GM12864 (cell line): ENCODE results near the gene MLLT3.

ENCODE experiments used
- DNase-seq: peaks from one replicate; pipeline ENCODE4 v3.0.0-alpha.2; 2011; ENCODE audit warnings: low read depth
- H3K4me3 ChIP-seq: 2 replicates; pipeline ENCODE4 v1.5.1; 2011; ENCODE audit warnings: mild to moderate bottlenecking, low read depth, low read length, control low read depth
- CTCF ChIP-seq: IDR thresholded peaks from 2 replicates; pipeline ENCODE4 v1.5.1; 2011; ENCODE audit warnings: low read depth, mild to moderate bottlenecking, moderate library complexity, low read length, control low read depth, inconsistent platforms; ENCODE audit errors: missing control alignments

The MLLT3 gene

GRCh38 chr9:20630241-20630943, 8.1 kb upstream of the MLLT3 start:
- no peak overlapping the region for H3K4me3 ChIP-seq
- no peak for DNase-seq
- TF ChIP-seq CTCF, result no peak

- no peak for TF ChIP-seq CTCF
- peak overlapping the region; percentile 78; the same call in 1 of the 2 replicates for H3K4me3 ChIP-seq
- DNase-seq, result no peak
Measured at GRCh38 chr9:20625003-20625349, 2.7 kb upstream of the MLLT3 start.

GRCh38 chr9:20624201-20625002, 2.1 kb upstream of the MLLT3 start:
- DNase-seq, result peak; percentile 63
- TF ChIP-seq CTCF, result peak; percentile 71
- peak overlapping the region; percentile 78 for H3K4me3 ChIP-seq

- H3K4me3 ChIP-seq, result peak overlapping the region; percentile 78
- no peak for TF ChIP-seq CTCF
- no peak for DNase-seq
Measured at GRCh38 chr9:20623748-20624124, 1.4 kb upstream of the MLLT3 start.

GRCh38 chr9:20623021-20623747, 885 bp upstream of the MLLT3 start:
- no peak for DNase-seq

More at GRCh38 chr9:20623021-20623747, 885 bp upstream of the MLLT3 start:
- H3K4me3 ChIP-seq, result peak overlapping the region; percentile 78
- TF ChIP-seq CTCF, result no peak
